Stomach (tissue), 19 donors: ENCODE measurements around the gene TTR. TPM values are rescaled to one million over a fixed set of nuclear protein-coding genes. Genes with fewer than 3 reads are reported as not detected.
A peak's percentile ranks its signal among the peaks of the same experiment; 100 is the strongest.

Experiments used
- DNase-seq, 2 donors: peaks; one replicate each; pipeline versions ENCODE4 v3.0.0 to v3.0.0-alpha.2; 2013 to 2019
- H3K27ac ChIP-seq, 5 donors: fragments of 200-600 bp in 4 of 5; sonication (generic) in 4 of 5; one replicate each; pipeline ENCODE4 v1.5.1; 2013 to 2019; ENCODE audit warnings: mild to moderate bottlenecking in 1 of 5, moderate library complexity in 1 of 5
- H3K27me3 ChIP-seq, 3 donors: fragments of 200-600 bp; sonication (generic); one replicate each; pipeline ENCODE4 v1.5.1; 2017 to 2019; ENCODE audit warnings: mixed run types in 1 of 3
- H3K36me3 ChIP-seq, 4 donors: fragments of 200-600 bp; sonication (generic); 1 replicate in 3 of 4; 2 replicates in 1 of 4; pipeline ENCODE4 v1.5.1; 2016 to 2019
- H3K4me1 ChIP-seq, 4 donors: fragments of 200-600 bp; sonication (generic); one replicate each; pipeline ENCODE4 v1.5.1; 2016 to 2019
- H3K4me3 ChIP-seq, 4 donors: fragments of 200-600 bp; sonication (generic) in 3 of 4; one replicate each; pipeline ENCODE4 v1.5.1; 2016 to 2019; ENCODE audit warnings: mild to moderate bottlenecking in 1 of 4
- H3K9me3 ChIP-seq, 4 donors: fragments of 200-600 bp; sonication (generic); one replicate each; pipeline ENCODE4 v1.5.1; 2016 to 2019
- EP300 ChIP-seq: sonication (generic); formaldehyde crosslinking; IDR thresholded peaks from one replicate; pipeline ENCODE4 v1.6.1; 2017; ENCODE audit warnings: antibody characterized with exemption
- POLR2A ChIP-seq, 4 donors: fragments of 450-650 bp; IDR thresholded peaks; one replicate each; pipeline ENCODE4 v1.6.1; 2016; ENCODE audit warnings: antibody characterized with exemption in 4 of 4, control low read depth in 2 of 4, mild to moderate bottlenecking in 1 of 4, moderate library complexity in 1 of 4
- POLR2AphosphoS5 ChIP-seq, 3 donors: sonication (generic); formaldehyde crosslinking; IDR thresholded peaks; one replicate each; pipeline ENCODE4 v1.6.1; 2016; ENCODE audit warnings: antibody characterized with exemption in 3 of 3
- WGBS, 5 donors: extraction: QIAGEN DNeasy Blood & Tissue Kit in 3 of 5; methylation state at CpG; one replicate each; pipeline versions ENCODE4 v1.1.5 to v1.1.7; 2013 to 2018; 5-methylcytosine and 5-hydroxymethylcytosine counted together
- intact Hi-C: fragments of 100-400 bp; cut with DNase I; formaldehyde crosslinking; loops from one replicate; pipeline ENCODE4 v1.15.1; 2023; ENCODE audit warnings: low total_unique reads
- long read RNA-seq, 10 donors: transcript quantifications; one replicate each; lab custom pipeline, GENCODE V29; 2026
- polyA plus RNA-seq, 3 donors: library from polyadenylated mRNA; stranded (reverse); fragments of 200-250 nt; gene quantifications; one replicate each; pipeline ENCODE4 v1.2.3, GENCODE V29; 2013
- total RNA-seq, 5 donors: library from RNA; depleted of rRNA; stranded (reverse); fragments of >200 nt; gene quantifications; one replicate each; pipeline versions ENCODE4 v1.1.0 to v1.2.3, GENCODE V29; 2014 to 2016
- TF ChIP-seq, protein P1 (sequence below), 7 experiments: fragments of 450-650 bp in 4 of 7; fragments of 200-600 bp in 3 of 7; sonication (generic) in 3 of 7; IDR thresholded peaks; one replicate each; pipeline ENCODE4 v1.5.1; 2016 to 2019; ENCODE audit warnings: antibody characterized with exemption in 7 of 7, control low read depth in 2 of 7, mild to moderate bottlenecking in 1 of 7
- donor health status: healthy with polysubstance abuse.
- donor health status: Bipolar disorder and iron deficiency.
- donor health status: healthy.

TTR gene
- 10 to 100 TPM in 1 of 5 donors, 1 to 10 TPM in 1, not detected in 3; 2.5 to 24.8 TPM for total RNA-seq
- 10 to 100 TPM in 1 of 3 donors, 1 to 10 TPM in 2; 6.1 to 15.3 (median 8.0) TPM for polyA plus RNA-seq
- long read RNA-seq, donor 1, transcript TTR-201 (4 exons, 957 nt) = major isoform, 6 of 14 reads
- long read RNA-seq, donor 1, partial matches to known transcripts = 7 of 14 reads
- long read RNA-seq, donor 1, other reads (novel, unspliced or antisense) = 0 of 14 reads
- long read RNA-seq, donor 2, transcript TTR-201 (4 exons, 957 nt) = major isoform, 29 of 97 reads
- long read RNA-seq, donor 2, transcript TTR-203 (3 exons, 956 nt) = minor isoform, 11 of 97 reads
- long read RNA-seq, donor 2, partial matches to known transcripts = 57 of 97 reads
- long read RNA-seq, donor 2, other reads (novel, unspliced or antisense) = 0 of 97 reads
- long read RNA-seq, donor 3, transcript TTR-201 (4 exons, 957 nt) = major isoform, 91 of 198 reads
- long read RNA-seq, donor 3, transcript TTR-203 (3 exons, 956 nt) = minor isoform, 10 of 198 reads
- long read RNA-seq, donor 3, partial matches to known transcripts = 96 of 198 reads
- long read RNA-seq, donor 3, other reads (novel, unspliced or antisense) = 0 of 198 reads
- long read RNA-seq, donor 4 = 0 reads
- long read RNA-seq, donor 5, transcript TTR-203 (3 exons, 956 nt) = minor isoform, 5 of 159 reads
- long read RNA-seq, donor 5, transcript TTR-201 (4 exons, 957 nt) = major isoform, 93 of 159 reads
- long read RNA-seq, donor 5, partial matches to known transcripts = 59 of 159 reads
- long read RNA-seq, donor 5, other reads (novel, unspliced or antisense) = 0 of 159 reads
- long read RNA-seq, donor 6, transcript TTR-201 (4 exons, 957 nt) = major isoform, 30 of 105 reads
- long read RNA-seq, donor 6, transcript TTR-203 (3 exons, 956 nt) = minor isoform, 7 of 105 reads
- long read RNA-seq, donor 6, partial matches to known transcripts = 66 of 105 reads
- long read RNA-seq, donor 6, other reads (novel, unspliced or antisense) = 0 of 105 reads
- long read RNA-seq, donor 7, partial matches to known transcripts = 0 of 4 reads
- long read RNA-seq, donor 7, other reads (novel, unspliced or antisense) = 0 of 4 reads
- long read RNA-seq, donor 8, transcript TTR-203 (3 exons, 956 nt) = minor isoform, 14 of 302 reads
- long read RNA-seq, donor 8, transcript TTR-201 (4 exons, 957 nt) = major isoform, 131 of 302 reads
- long read RNA-seq, donor 8, partial matches to known transcripts = 153 of 302 reads
- long read RNA-seq, donor 8, other reads (novel, unspliced or antisense) = 0 of 302 reads
- long read RNA-seq, donor 9, transcript TTR-201 (4 exons, 957 nt) = major isoform, 109 of 159 reads
- long read RNA-seq, donor 9, partial matches to known transcripts = 46 of 159 reads
- long read RNA-seq, donor 9, other reads (novel, unspliced or antisense) = 0 of 159 reads
- long read RNA-seq, donor 10, transcript TTR-201 (4 exons, 957 nt) = major isoform, 53 of 103 reads
- long read RNA-seq, donor 10, partial matches to known transcripts = 47 of 103 reads
- long read RNA-seq, donor 10, other reads (novel, unspliced or antisense) = 0 of 103 reads

DNA sequence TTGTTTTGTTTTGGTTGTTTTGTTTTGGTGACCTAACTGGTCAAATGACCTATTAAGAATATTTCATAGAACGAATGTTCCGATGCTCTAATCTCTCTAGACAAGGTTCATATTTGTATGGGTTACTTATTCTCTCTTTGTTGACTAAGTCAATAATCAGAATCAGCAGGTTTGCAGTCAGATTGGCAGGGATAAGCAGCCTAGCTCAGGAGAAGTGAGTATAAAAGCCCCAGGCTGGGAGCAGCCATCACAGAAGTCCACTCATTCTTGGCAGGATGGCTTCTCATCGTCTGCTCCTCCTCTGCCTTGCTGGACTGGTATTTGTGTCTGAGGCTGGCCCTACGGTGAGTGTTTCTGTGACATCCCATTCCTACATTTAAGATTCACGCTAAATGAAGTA, at the start of gene TTR:
TTR (plus strand) TSS at position 250 of the 400 bp plus-strand sequence; CDS start at position 276, 26 bp downstream.
- DNase-seq = peak; percentile 28 to 41
- Histone ChIP-seq H3K27ac (no peak within 1 kb of the TSS), H3K4me1 (peaks cover 0 to 9% (median 3%) of the 10 kb centered on the region in 4 donors), H3K36me3 (no peaks in the 10 kb centered on the region), H3K9me3 (no peaks in the 10 kb centered on the region), H3K27me3 (no peaks in the 10 kb centered on the region), H3K4me3 (no peak within 1 kb of the TSS)
- WGBS, 5 donors = 18 to 45% (median 36%) methylated on average over 5 of the region's 5 CpGs
- no peak for TF ChIP-seq EP300
- TF ChIP-seq POLR2AphosphoS5 (IDR thresholded peaks at IDR 0.05) = no peak
- intact Hi-C loops = no loop called here

DNA sequence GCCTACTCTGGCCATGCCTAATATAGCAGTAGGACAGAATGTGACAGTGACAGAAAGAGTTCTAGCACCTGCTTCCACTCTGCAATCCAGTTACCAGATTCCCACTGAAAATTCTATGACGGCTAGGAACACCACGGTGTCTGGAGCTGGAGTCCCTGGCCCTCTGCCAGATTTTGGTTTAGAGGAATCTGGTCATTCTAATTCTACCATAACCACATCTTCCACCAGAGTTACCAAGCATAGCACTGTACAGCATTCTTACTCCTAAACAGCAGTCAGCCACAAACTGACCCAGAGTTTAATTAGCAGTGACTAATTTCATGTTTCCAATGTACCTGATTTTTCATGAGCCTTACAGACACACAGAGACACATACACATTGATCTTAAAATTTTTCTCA, 45.2 kb upstream of the TTR start:
- DNase-seq = no peak
- intact Hi-C loops = no loop called here
- 73 to 91% (median 83%) methylated on average over 2 of the region's 2 CpGs for WGBS, 5 donors
- no peaks in the 10 kb centered on the region for H3K27me3 ChIP-seq
- no peak overlapping the region for H3K4me3 ChIP-seq
- no peak overlapping the region for H3K27ac ChIP-seq
- H3K4me1 ChIP-seq = peaks cover 0 to 13% (median 0%) of the 10 kb centered on the region in 4 donors
- H3K9me3 ChIP-seq = no peaks in the 10 kb centered on the region
- TF ChIP-seq, protein P1, sequence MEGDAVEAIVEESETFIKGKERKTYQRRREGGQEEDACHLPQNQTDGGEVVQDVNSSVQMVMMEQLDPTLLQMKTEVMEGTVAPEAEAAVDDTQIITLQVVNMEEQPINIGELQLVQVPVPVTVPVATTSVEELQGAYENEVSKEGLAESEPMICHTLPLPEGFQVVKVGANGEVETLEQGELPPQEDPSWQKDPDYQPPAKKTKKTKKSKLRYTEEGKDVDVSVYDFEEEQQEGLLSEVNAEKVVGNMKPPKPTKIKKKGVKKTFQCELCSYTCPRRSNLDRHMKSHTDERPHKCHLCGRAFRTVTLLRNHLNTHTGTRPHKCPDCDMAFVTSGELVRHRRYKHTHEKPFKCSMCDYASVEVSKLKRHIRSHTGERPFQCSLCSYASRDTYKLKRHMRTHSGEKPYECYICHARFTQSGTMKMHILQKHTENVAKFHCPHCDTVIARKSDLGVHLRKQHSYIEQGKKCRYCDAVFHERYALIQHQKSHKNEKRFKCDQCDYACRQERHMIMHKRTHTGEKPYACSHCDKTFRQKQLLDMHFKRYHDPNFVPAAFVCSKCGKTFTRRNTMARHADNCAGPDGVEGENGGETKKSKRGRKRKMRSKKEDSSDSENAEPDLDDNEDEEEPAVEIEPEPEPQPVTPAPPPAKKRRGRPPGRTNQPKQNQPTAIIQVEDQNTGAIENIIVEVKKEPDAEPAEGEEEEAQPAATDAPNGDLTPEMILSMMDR (IDR thresholded peaks at IDR 0.05) = no peak
- TF ChIP-seq POLR2AphosphoS5 (IDR thresholded peaks at IDR 0.05) = no peak
- TF ChIP-seq POLR2A (IDR thresholded peaks at IDR 0.05) = no peak
- no peak for TF ChIP-seq EP300
- peaks cover 6 to 38% (median 28%) of the 10 kb centered on the region in 4 donors for H3K36me3 ChIP-seq

DNA sequence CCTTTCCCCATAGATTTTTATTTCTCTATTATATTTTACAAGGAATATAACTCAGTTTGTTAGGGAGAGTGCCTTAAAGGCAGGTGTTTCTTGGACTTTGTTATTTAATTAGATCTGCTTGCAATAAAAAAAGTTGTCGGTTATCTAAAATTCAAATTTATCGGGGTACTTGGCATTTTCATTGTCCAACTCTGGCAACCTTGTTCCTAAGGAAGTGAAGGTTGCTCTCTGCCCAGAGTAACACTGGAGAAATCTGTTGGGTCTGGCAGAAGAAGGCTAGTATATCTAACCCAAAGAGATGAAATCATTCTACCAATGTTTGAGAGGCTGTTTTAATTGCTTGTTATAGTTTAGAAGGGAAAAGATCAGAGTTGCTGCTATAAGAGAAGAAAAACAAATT, 42.8 kb upstream of the TTR start:
- Histone ChIP-seq H3K4me1 (peaks cover 0 to 17% (median 0%) of the 10 kb centered on the region in 4 donors), H3K27ac (no peak overlapping the region), H3K4me3 (no peak overlapping the region), H3K27me3 (no peaks in the 10 kb centered on the region), H3K36me3 (peaks cover 4 to 20% (median 9%) of the 10 kb centered on the region in 4 donors), H3K9me3 (no peaks in the 10 kb centered on the region)
- WGBS, 5 donors = 37 to 72% (median 71%) methylated on average over 2 of the region's 2 CpGs
- no peak for DNase-seq
- TF ChIP-seq POLR2A (IDR thresholded peaks at IDR 0.05) (no peak), EP300 (no peak), POLR2AphosphoS5 (IDR thresholded peaks at IDR 0.05) (no peak)
- TF ChIP-seq, protein P1 (IDR thresholded peaks at IDR 0.05) = no peak
- intact Hi-C loops = no loop called here

GRCh38 chr18:31549416-31549815, 42.3 kb upstream of the TTR start:
- WGBS, 5 donors = 77 to 93% (median 88%) methylated on average over 4 of the region's 4 CpGs
- intact Hi-C loops = no loop called here
- Histone ChIP-seq H3K9me3 (no peaks in the 10 kb centered on the region), H3K4me3 (no peak overlapping the region), H3K27me3 (no peaks in the 10 kb centered on the region), H3K36me3 (peaks cover 4 to 20% (median 9%) of the 10 kb centered on the region in 4 donors), H3K4me1 (peaks cover 0 to 17% (median 0%) of the 10 kb centered on the region in 4 donors), H3K27ac (no peak overlapping the region)
- TF ChIP-seq EP300 (no peak), POLR2A (IDR thresholded peaks at IDR 0.05) (no peak), POLR2AphosphoS5 (IDR thresholded peaks at IDR 0.05) (no peak)
- TF ChIP-seq, protein P1 (IDR thresholded peaks at IDR 0.05) = no peak
- DNase-seq = no peak
